LNCaP clone FGC (cell line): ENCODE data around the gene GALNT7.

Experiments
- DNase-seq: peaks from one replicate; pipeline ENCODE4 v3.0.0-alpha.2; 2011; ENCODE audit warnings: low read depth
- H3K4me3 ChIP-seq: 2 replicates; pipeline ENCODE4 v1.5.1; 2011; ENCODE audit warnings: mild to moderate bottlenecking, low read depth, low read length, control low read depth
- TF ChIP-seq, protein P1 (sequence below): IDR thresholded peaks from 2 replicates; pipeline ENCODE4 v1.5.1; 2012; ENCODE audit warnings: mild to moderate bottlenecking; ENCODE audit not compliant: control insufficient read depth, insufficient read depth; ENCODE audit errors: extremely low read depth

The GALNT7 gene

GRCh38 chr4:173161311-173161710 is 7.3 kb upstream of the GALNT7 start:
- no peak for DNase-seq
- TF ChIP-seq, protein P1, sequence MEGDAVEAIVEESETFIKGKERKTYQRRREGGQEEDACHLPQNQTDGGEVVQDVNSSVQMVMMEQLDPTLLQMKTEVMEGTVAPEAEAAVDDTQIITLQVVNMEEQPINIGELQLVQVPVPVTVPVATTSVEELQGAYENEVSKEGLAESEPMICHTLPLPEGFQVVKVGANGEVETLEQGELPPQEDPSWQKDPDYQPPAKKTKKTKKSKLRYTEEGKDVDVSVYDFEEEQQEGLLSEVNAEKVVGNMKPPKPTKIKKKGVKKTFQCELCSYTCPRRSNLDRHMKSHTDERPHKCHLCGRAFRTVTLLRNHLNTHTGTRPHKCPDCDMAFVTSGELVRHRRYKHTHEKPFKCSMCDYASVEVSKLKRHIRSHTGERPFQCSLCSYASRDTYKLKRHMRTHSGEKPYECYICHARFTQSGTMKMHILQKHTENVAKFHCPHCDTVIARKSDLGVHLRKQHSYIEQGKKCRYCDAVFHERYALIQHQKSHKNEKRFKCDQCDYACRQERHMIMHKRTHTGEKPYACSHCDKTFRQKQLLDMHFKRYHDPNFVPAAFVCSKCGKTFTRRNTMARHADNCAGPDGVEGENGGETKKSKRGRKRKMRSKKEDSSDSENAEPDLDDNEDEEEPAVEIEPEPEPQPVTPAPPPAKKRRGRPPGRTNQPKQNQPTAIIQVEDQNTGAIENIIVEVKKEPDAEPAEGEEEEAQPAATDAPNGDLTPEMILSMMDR = no peak
- no peak overlapping the region for H3K4me3 ChIP-seq

- no peak overlapping the region for H3K4me3 ChIP-seq
- DNase-seq = no peak
- TF ChIP-seq, protein P1 = no peak
Observed at GRCh38 chr4:173165706-173166105, 2.9 kb upstream of the GALNT7 start.

DNA sequence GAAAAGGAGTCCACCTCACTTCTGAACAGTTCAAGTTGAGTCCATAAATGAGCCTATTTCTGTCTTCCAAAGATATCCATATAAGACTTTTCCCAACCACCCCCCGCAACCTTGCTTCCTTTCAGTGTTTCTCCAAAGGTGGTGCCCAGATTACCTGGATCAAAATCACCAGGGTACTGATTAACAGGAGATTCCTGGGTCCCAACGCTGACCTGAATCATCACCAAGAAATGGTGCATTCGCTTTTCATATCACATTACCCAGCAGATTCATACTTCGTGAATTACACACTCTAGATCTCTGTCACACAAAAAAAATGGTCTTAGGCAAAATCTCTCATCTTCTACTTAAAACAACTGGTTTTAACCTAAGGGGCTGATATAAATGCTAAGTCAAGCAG is 2.1 kb upstream of the GALNT7 start:
- DNase-seq = no peak
- no peak overlapping the region for H3K4me3 ChIP-seq
- TF ChIP-seq, protein P1 = no peak

- H3K4me3 ChIP-seq = peak overlapping the region; percentile 64
- DNase-seq = peak; percentile 82
- TF ChIP-seq, protein P1 = no peak
Observed at GRCh38 chr4:173167758-173168395, 734 bp upstream of the GALNT7 start.

- no peak for DNase-seq
- H3K4me3 ChIP-seq = peak overlapping the region; percentile 64
- TF ChIP-seq, protein P1 = no peak
Observed at GRCh38 chr4:173169178-173169427, 492 bp downstream of the GALNT7 start.

DNA sequence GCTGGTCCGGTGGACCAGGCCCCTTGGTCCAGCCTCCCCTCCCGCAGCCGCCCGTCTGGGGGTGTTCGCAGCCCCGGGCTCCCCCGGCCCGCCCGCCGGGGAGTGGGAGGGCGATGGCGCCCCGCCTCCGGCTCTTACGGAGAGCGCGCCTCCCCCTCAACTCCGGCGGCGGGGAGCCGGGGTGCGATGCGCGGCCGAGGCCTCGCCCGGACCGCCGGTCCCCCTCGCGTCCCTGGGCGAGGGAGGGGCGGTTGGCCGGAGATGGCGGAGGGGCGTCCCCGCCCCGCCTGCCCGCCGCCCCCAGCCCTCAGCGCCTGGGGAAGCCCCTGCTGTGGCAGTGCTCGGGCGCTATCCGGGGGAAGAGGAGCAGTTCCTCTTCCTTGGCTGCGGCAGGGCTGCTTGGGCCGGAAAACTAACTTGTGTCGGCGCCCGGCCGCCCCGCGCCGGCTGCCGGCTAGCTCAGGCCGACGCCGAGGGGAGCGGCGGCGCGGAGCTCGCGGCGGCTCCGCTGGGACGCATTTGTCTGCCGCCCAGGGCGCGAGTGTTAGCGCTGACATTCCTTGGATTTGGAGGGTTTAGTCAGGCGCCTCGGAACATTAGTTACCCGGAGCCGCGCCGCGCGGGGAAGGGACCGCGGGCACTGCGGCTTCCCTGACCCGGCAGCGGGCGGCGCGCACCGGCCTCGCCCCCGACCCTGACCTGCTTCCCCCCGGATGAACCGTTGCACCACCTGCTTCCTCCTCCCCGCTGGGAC is 994 bp downstream of the GALNT7 start:
- DNase-seq = no peak

More for the DNA sequence above, 994 bp downstream of the GALNT7 start:
- H3K4me3 ChIP-seq = peak overlapping the region; percentile 64
- TF ChIP-seq, protein P1 = no peak
